HG02588 (cell line): ENCODE measurements around the gene CHST12.
"Not testable (repeated sequence)": the region's sequence is repeated elsewhere in the genome, so short reads cannot be mapped to it uniquely, and the experiment has no call there.

Source experiments
- ATAC-seq: cut with Tn5 transposase; IDR thresholded peaks from one replicate; pipeline ENCODE4 v1.9.1; 2021; ENCODE audit warnings: mild to moderate bottlenecking, moderate library complexity; ENCODE audit not compliant: unreplicated experiment

The CHST12 gene

DNA sequence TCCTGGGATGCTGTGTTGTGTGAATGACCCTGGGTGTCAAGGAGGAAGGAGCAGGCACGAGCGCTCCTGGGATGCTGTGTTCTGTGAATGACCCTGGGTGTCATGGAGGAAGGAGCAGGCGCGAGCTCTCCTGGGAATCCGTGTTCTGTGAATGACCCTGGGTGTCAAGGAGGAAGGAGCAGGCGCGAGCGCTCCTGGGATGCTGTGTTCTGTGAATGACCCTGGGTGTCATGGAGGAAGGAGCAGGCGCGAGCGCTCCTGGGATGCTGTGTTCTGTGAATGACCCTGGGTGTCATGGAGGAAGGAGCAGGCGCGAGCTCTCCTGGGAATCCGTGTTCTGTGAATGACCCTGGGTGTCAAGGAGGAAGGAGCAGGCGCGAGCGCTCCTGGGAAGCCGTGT is 25.9 kb upstream of the CHST12 start:
- ATAC-seq = not testable (repeated sequence)

DNA sequence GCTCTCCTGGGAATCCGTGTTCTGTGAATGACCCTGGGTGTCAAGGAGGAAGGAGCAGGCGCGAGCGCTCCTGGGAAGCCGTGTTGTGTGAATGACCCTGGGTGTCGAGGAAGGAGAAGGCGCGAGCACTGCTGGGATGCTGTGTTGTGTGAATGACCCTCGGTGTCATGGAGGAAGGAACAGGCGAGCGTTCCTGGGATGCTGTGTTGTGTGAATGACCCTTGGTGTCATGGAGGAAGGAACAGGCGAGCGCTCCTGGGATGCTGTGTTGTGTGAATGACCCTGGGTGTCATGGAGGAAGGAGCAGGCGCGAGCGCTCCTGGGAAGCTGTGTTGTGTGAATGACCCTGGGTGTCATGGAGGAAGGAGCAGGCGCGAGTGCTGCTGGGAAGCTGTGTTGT is 25.3 kb upstream of the CHST12 start:
- not testable (repeated sequence) for ATAC-seq

DNA sequence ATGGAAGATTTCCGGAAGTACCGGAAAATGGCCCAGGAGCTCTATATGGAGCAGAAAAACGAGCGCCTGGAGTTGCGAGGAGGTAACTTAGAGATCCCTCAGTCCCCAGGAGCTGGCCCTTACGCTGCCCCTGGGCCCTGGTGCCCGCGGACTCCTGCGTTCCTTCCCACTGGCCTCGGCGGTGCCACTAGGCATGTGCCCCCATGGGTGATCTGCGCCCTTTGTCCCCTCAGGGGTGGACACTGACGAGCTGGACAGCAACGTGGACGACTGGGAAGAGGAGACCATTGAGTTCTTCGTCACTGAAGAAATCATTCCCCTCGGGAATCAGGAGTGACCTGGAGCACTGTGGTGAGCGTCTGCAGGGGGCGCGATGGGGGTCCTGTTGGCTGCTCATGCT is 24.2 kb upstream of the CHST12 start:
- no peak for ATAC-seq

DNA sequence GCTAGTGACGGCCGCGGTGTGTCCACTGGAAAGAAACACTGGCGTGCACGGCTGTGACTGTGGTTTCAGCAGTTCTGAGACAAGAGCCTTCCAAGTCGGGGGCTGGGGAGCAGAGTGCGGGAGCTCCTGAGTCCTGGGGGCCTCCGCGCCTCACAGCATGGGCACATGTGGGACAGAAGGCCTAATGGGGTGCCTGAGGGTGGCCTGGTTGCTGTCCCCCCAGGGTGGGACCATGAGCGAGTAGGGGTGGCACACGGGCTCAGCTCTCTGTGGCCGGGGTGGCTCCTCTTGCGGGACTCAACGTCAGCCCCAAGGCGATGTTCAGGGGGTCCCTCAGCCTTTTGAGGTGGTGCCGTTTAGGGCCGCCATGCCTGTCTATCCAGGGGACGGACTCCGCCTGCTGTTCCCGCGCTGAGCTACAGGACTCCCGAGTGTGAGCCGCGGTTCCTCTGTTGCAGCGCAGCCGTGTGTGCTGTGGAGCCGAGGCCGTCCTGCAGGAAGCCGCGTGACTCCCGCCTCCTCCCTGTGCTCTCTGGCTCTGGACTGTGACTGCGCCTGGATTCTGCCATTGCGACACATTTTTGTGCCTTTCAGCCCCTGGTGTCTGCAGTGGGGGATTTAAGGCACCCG is 23.5 kb upstream of the CHST12 start:
- no peak for ATAC-seq

DNA sequence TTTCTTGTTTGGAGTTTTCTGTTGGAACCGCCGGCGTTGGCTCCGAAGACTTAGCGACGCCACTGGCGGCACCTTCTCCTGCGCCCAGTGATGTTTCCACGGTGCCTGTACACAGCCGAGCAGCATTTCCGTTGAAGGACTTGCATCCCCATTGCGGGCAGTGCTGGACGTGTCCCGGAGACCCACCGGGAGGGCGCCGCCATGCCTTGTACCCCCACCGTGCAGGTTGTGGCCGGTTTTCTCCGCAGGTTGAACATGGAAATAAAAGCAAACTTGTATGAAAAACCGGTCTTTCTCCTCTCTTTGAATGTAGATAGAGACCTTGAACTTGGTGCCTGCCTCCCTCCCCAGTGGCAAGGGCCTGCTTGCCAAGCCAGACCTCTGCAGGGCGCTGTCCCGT is 22.9 kb upstream of the CHST12 start:
- ATAC-seq = no peak

DNA sequence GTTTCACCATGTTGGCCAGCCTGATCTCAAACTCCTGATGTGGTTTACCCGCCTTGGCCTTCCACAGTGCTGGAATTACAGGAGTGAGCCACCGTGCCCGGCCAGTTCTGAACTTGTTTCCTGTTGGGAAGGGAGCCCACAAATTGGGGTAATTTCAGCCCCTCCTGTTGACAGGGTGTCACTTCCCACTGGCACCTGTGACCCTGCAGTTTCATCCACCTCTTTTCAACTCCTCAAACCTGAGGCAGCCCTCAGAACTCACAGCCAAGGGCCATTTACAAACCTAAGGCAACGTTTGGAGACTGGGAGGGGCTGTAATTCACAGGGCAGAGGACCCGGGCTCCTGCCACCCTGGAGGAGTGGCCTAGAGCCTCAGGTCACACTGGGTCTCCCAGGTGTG is 22.2 kb upstream of the CHST12 start:
- no peak for ATAC-seq

DNA sequence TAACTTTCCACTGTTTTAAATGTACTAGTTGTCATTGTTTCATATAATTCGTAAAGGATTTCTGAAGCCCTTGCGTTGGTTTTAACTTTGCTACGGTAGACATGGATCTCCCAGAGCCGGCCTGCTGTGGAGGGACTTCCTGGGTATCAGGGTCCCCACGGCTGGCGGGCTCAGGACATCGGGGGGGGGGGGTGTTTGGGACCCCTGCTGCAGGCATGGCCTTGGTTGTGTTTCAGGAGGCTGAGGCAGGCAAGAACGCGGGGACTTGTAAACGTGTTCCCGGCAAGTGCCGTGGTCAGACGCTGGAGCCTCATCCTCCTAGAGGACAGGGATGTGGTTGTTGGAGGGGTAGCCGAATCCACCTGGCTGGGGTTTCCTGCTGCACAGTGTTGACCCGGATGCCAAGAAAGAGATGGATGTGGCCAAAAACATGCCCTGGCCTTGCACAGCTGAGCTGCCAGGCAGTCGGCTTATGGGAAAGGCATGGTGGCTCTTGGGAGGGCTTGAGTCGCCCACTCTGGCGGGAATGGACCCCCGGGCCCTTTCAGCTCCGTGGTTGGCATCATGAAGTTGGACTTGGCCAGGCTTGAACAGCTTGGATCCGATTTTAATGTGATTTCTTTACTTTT is 21.4 kb upstream of the CHST12 start:
- no peak for ATAC-seq

DNA sequence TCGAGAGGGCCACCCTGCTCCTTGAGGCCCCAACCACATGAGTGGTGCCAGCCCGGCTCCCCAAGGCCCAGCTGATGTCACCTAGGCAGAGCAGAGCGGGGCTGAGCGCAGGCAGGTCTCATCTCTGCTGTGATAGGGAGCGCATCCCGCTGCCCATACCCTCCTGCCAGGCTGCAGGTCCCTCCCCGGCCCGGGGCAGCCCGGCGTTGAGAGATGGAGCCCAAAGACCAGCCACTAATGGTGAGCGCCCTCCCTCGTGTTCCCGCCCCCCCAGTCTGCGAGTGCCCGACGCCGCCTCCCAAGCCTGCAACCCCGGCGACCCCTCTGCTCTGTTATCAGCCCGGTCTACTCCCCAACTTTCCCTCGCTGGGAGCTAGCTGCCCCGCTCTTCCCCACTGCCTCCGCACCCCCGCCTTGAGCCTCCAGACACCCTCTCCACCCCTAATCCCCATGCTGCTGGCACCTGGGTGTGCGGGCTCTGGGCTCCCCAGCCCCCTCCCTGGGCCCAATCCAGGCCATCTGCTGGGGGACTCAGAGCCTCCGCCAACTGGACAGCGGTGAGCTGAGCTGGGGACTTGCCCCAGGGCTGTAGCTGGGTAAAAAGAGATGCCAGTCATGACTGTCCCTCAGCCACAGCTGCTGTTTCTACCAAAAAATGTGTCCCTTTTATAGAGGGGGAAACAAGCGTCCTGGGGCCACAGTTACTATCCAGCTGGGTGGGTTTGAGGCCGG is 19.7 kb upstream of the CHST12 start:
- no peak for ATAC-seq

DNA sequence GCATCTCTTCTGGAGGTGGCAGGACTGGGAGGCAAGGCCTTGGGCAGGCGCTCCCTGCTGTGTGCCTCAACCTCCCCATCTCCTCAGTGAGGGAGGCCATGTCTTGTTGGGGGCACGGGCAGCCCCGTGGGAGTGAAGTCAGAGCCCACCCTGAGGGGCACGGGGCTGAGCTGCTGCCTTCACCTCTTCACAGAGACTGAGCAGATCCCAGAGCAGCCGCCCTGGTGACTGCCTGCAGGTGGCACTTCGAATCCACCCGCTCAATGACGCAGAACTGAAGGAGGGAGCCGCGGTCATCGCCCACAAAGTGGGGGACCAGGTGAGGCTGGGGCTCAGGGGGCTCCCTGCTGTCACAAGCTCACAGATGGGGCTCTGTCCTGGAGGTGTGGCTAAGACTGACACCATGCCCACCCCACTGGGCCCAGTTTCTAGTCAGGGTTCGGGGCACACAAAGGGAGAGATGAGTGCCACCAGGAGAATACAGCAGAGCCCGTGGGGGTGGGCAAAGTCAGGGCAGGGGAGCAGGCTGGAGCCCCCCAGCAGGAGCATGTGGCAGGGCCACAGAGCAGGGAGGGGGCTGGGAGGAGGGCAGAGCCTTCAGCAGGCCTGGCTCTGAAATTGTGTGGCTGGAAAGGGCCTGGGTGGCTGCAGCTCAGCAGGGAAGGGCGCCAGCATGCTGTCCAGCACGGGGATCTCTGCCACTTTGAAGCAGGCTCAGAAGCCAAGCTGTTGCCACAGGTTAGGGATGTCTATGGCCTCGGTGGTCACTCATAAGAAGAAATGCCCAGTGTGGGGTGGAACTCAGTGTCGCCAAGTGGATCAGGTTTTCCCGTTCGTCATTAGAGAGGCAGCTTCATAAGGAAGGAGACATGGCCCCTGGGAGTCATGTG is 18.8 kb upstream of the CHST12 start:
- no peak for ATAC-seq

DNA sequence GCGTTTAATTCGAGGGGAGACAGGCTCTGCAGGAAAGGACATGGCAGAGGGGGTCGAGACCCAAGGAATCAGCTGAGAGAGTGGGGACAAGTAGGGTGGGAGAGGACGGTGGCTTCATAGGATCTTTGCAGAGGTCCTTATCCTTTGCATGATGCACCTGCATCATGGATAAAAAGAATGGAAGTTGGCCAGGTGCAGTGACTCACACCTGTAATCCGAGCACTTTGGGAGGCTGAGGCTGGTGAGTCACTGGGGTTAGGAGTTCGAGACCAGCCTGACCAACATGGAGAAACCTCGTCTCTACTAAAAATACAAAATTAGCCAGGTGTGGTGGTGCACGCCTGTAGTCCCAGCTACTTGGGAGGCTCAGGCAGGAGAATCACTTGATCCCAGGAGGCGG is 17.3 kb upstream of the CHST12 start:
- not testable (repeated sequence) for ATAC-seq

DNA sequence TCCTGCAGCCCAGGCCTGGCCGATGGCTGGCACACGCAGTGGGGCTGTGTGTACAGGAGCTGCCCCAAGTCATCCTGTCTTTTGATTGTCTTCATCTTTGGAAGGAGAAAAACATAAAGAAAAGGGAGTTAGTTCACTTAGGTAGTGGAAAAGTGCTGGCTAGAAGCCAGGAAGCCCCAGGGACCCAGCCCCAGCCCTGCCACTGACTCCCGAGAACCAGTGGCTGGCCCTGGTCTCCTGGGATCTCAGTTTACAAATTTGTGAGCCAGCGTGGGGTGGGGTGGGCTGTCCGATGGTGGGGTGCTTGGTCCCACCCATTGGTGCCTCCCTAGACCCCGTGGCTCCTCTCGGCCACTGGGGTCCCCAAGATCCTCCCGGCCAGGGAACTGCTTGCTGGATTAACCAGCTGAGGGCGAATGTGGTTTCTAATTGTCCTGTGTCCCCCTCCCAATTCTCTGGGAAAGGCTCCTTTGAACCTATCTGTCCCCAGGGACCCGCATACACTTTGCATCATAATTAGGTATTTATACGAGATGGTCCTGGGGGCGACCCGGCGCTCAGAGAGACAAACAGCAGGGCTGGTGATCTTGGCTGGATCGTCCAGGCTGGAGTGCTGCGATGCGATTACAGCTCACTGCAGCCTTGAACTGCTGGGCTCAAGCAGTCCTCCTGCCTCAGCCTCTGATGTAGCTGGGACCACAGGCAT is 16.3 kb upstream of the CHST12 start:
- ATAC-seq = no peak

DNA sequence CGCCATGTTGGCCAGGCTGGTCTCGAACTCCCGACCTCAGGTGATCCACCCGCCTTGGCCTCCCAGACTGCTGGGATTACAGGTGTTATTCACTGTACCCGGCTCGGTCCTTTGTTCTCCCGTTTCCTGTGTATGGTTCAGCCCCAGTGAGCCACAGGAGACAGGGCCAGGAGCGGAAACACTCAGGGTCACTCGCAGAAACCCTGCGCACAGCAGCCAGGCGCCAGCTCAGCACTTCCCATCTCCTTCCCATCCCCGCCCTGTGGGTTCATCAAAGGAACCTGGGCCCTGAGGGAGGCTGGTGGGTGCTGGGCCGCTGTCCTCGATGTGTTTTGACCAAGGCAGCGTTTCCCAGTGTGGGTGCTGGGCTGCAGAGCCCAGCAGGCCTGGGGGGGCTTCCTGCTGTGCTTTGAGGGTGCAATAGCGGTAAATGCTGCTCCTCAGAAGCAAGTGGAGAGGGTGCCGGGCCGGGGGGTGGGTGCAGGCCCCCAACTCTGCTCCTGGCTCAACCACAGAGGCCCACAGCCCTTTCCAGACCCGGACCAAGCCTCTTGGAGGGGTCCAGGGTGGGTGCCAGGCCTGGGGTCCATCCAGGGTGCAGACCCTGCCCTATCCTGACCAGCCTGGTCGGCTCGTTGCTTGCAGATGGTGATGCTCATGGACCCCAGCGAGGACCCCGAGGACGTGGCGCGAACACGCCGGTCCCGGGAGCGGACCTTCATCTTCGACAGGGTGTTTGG is 15.3 kb upstream of the CHST12 start:
- ATAC-seq = no peak

DNA sequence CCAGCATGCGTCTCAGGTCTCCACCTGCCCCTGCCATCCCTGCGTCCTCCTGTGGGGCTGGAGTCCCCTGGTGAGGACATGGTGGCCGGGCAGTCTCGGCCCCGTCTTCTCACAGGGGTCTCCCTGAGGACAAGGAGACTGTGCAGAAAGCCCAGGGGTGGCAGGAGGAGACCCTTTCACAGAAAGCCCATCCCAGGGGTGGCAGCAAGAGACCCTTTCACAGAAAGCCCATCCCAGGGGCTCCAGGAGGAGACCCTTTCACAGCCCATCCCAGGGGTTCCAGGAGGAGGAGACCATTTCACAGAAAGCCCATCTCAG is 14.8 kb upstream of the CHST12 start:
- no peak for ATAC-seq

DNA sequence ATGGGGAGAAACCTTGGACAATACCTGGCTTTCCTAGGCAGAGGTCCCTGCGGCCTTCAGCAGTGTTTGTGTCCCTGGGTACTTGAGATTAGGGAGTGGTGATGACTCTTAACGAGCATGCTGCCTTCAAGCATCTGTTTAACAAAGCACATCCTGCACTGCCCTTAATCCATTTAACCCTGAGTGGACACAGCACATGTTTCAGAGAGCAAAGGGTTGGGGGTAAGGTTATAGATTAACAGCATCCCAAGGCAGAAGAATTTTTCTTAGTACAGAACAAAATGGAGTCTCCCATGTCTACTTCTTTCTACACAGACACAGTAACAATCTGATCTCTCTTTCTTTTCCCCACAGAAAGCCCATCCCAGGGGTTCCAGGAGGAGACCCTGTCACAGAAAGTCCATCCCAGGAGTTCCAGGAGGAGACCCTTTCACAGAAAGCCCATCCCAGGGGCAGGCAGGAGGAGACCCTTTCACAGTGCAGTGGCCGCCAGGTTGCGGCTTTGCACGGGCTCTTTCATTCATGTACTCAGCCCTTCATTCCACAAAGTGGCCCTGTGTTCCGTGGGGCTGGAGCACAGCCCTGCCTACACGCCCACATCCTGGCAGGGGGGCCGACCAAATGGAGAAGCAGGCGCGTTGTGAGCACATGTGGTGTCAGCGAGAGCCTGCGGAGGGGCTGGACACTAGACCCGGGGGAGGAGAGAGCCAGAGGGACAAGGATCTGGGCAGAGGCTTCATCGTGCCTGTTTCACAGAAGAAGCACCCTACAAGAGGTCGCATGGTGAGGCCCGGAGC is 13.2 kb upstream of the CHST12 start:
- ATAC-seq = not testable (repeated sequence)

DNA sequence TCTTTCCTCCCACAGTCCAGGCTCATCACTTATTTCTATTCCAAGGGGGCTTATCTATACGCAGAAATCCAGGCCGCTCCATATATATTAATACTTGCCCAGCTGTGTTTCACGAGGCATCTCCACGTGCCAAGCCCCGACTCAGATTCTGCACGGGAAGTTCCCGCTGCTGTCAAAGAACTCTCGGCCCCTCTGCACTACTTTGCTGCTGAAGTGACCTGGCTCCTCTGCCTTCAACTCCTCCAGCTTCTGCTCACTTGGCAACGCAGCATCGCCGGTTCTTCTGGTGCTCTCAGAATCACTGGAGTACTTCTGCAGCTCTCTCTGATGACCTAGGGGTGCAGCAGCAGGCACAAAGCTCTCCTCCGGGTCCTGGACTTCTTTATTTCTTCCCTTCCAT is 9.7 kb upstream of the CHST12 start:
- no peak for ATAC-seq

DNA sequence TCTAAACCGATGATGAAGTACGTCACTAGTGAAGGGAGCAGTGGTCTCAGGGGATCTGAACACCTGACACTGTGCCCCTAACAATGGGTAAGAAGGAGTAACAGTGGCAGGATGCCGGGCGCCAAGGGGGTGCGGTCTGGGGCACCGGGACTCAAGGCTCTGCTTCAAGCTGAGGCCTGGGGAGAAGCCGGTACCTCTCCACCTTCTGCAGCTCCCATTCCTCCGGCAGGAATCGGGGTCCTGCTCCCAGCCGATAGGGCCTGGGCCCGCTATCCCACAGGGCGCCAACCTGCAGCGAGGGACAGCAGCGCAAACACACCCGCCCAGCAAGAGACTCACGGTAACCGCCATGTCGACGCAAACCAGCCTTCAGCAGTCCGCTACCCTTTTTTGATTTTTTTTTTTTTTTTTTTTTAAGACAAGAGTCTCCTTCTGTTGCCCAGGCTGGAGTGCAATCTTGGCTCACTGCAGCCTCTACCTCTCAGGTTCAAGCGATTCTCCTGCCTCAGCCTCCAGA is 8.8 kb upstream of the CHST12 start:
- ATAC-seq = no peak

DNA sequence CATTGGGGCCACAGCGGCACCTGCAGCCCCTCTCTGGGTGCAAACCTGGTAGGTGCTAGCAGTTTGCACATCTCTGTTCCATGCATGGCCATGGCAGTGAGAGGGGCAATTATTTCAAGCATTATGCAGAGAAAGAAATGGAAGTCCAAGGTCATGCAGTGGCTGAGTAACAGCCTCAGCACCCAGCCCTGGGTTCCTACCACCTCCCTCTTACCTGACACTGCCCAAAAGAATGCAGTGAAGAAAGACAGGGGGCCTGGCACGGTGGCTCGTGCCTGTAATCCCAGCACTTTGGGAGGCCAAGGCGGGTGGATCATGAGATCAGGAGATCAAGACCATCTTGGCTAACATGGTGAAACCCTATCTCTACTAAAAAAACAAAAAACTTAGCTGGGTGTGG is 4.9 kb upstream of the CHST12 start:
- ATAC-seq = no peak

DNA sequence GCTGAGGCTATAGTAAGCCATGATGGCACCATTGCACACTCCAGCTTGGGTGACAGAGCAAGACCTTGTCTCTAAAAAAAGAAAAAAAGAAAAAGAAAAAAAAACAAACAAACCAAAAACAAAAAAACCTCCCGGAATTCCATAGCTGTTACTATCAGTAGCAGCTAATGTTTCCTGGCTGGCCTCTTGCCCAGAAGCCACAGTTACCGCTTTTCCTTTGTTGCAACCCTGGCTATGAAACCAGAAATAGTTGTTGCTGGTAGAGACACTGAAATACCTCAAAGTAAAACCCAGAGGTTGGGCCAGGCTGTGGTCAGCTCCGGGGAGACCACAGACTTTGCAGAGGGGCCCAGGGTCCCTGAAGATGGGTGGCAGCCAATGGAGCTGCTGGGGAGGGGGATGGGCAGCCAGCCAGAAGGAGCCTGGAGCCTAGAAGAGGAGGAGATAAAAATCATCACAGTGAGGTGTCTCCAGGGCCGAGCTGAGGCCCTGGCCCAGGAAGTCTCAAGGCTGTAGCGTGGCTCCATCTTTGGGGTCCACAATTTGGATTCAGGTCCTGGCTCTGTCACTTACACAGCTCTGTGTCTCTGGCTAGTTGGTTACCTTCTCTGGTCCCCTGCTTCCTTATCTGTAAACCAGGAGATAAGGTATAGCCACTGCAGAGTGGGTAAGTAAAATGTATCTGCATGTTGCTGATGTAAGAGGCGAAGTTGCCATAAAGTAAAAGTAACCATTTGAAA is 3.4 kb upstream of the CHST12 start:
- ATAC-seq = no peak

DNA sequence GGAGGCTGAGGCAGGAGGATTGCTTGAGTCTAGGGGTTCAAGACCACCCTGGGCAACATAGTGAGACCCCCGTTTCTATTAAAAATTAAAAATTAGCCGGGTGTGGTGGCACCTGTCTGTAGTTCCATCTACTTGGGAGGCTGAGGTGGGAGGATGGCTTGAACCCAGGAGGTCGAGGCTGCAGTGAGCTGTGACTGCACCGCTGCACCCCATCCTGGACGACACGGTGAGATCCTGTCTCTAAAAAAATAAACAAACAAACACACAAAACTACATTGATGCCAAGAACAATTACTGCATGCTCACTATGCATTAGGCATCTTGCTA is 761 bp upstream of the CHST12 start:
- ATAC-seq = no peak
